ENCODE data around the gene ARHGAP24. TPM values are rescaled to one million over a fixed set of nuclear protein-coding genes. Genes with fewer than 3 reads are reported as not detected.

The ARHGAP24 gene
- total and polyA plus RNA-seq, 12 donors = 0.72 to 53.4 (median 4.4) TPM

- Histone ChIP-seq H3K27me3 (peaks cover under 1% of the 10 kb centered on the region), H3K36me3 (replicated peaks in 1 of 2) (no peaks in the 10 kb centered on the region), H3K4me1 (replicated peaks in 1 of 2) (no peaks in the 10 kb centered on the region), H3K4me3 (no peak overlapping the region), H3K9me3 (replicated peaks in 1 of 3) (no peaks in the 10 kb centered on the region), H3K27ac (peak overlapping the region in 2 of 5 donors; percentile 0 to 6)
- 58 to 62% (median 60%) methylated on average over 5 of the region's 5 CpGs for WGBS, 4 donors
- peak; percentile 23 to 61 (median 43) for DNase-seq
- intact Hi-C loops (cut with DNase I) = no loop called here
- no peak for TF ChIP-seq CTCF (IDR thresholded peaks at IDR 0.05)
- no peak for TF ChIP-seq POLR2A (IDR thresholded peaks at IDR 0.05)
Measured at GRCh38 chr4:85741921-85742591, 267.1 kb downstream of the ARHGAP24 start.

GRCh38 chr4:85744950-85745349 lies 270.0 kb downstream of the ARHGAP24 start:
- 76 to 87% (median 82%) methylated on average over 6 of the region's 6 CpGs for WGBS, 4 donors
- intact Hi-C loops (cut with DNase I) = loop anchor here in 1 of 2 donors (5.0 kb wide), 1 partner anchor 598 kb away; no protein-coding TSS in a partner anchor

GRCh38 chr4:85745939-85746338 lies 271.0 kb downstream of the ARHGAP24 start:
- H3K27ac ChIP-seq = no peak overlapping the region
- WGBS, 4 donors = 73 to 79% (median 78%) methylated on average over 3 of the region's 3 CpGs
- no peaks in the 10 kb centered on the region for H3K4me1 ChIP-seq (replicated peaks in 1 of 2)
- no peaks in the 10 kb centered on the region for H3K9me3 ChIP-seq (replicated peaks in 1 of 3)
- no peak for DNase-seq
- H3K4me3 ChIP-seq = no peak overlapping the region
- TF ChIP-seq CTCF (IDR thresholded peaks at IDR 0.05) (no peak), POLR2A (IDR thresholded peaks at IDR 0.05) (no peak)
- H3K36me3 ChIP-seq (replicated peaks in 1 of 2) = no peaks in the 10 kb centered on the region
- intact Hi-C loops (cut with DNase I) = loop anchor here in 1 of 2 donors (5.0 kb wide), 1 partner anchor 599 kb away; no protein-coding TSS in a partner anchor
- no peaks in the 10 kb centered on the region for H3K27me3 ChIP-seq

More at GRCh38 chr4:85744950-85745349, 270.0 kb downstream of the ARHGAP24 start:
- Histone ChIP-seq H3K4me1 (replicated peaks in 1 of 2) (no peaks in the 10 kb centered on the region), H3K9me3 (replicated peaks in 1 of 3) (no peaks in the 10 kb centered on the region), H3K27me3 (no peaks in the 10 kb centered on the region), H3K27ac (no peak overlapping the region), H3K4me3 (no peak overlapping the region), H3K36me3 (replicated peaks in 1 of 2) (no peaks in the 10 kb centered on the region)
- no peak for DNase-seq
- TF ChIP-seq CTCF (IDR thresholded peaks at IDR 0.05) (no peak), POLR2A (IDR thresholded peaks at IDR 0.05) (no peak)

GRCh38 chr4:85747882-85748491 lies 273.0 kb downstream of the ARHGAP24 start:
- no peak overlapping the region for H3K4me3 ChIP-seq
- 26 to 36% (median 33%) methylated on average over 3 of the region's 3 CpGs for WGBS, 4 donors
- no peaks in the 10 kb centered on the region for H3K27me3 ChIP-seq
- no peaks in the 10 kb centered on the region for H3K4me1 ChIP-seq (replicated peaks in 1 of 2)
- H3K27ac ChIP-seq = no peak overlapping the region
- peak; percentile 28 to 73 (median 49) for DNase-seq
- TF ChIP-seq CTCF (IDR thresholded peaks at IDR 0.05) (peak; percentile 64 to 89 (median 84)), POLR2A (IDR thresholded peaks at IDR 0.05) (no peak)
- H3K9me3 ChIP-seq (replicated peaks in 1 of 3) = no peaks in the 10 kb centered on the region
- intact Hi-C loops (cut with DNase I) = loop anchor here in 1 of 2 donors (5.0 kb wide), 1 partner anchor 601 kb away; no protein-coding TSS in a partner anchor
- H3K36me3 ChIP-seq (replicated peaks in 1 of 2) = no peaks in the 10 kb centered on the region
